Suprapubic skin (tissue), 4 donors: ENCODE data around the gene KLHL29.

Experiments
- CTCF ChIP-seq, 2 donors: fragments of 200-600 bp in 1 of 2; fragments of 450-650 bp in 1 of 2; sonication (generic) in 1 of 2; IDR thresholded peaks; one replicate each; pipeline ENCODE4 v1.5.1; 2016 to 2019; ENCODE audit warnings: antibody characterized with exemption in 2 of 2, mild to moderate bottlenecking in 1 of 2, moderate library complexity in 1 of 2
- POLR2A ChIP-seq, 2 donors: fragments of 450-650 bp; IDR thresholded peaks; one replicate each; pipeline ENCODE4 v1.6.1; 2017; ENCODE audit warnings: antibody characterized with exemption in 2 of 2, mild to moderate bottlenecking in 2 of 2, moderate library complexity in 2 of 2
- POLR2AphosphoS5 ChIP-seq, 3 donors: sonication (generic); formaldehyde crosslinking; IDR thresholded peaks; one replicate each; pipeline ENCODE4 v1.6.1; 2017; ENCODE audit warnings: antibody characterized with exemption in 3 of 3

GRCh38 chr2:23475036-23475435 lies 90.1 kb downstream of the KLHL29 start:
- TF ChIP-seq CTCF (IDR thresholded peaks at IDR 0.05) (no peak), POLR2A (IDR thresholded peaks at IDR 0.05) (no peak), POLR2AphosphoS5 (IDR thresholded peaks at IDR 0.05) (no peak)
